H9 (cell line): Measurements from ENCODE around the gene ARHGDIA. TPM values are rescaled to one million over a fixed set of nuclear protein-coding genes. Genes with fewer than 3 reads are reported as not detected.

ENCODE experiments used
- DNase-seq: peaks from one replicate; pipeline ENCODE4 v3.0.0-alpha.2; 2017
- H2AFZ ChIP-seq: one replicate; pipeline ENCODE4 v1.6.1; 2013; ENCODE audit warnings: mild to moderate bottlenecking, low read length, control low read depth, moderate library complexity
- H2AK5ac ChIP-seq: 2 replicates; pipeline ENCODE4 v1.6.1; 2013; ENCODE audit warnings: low read length, control low read depth, mixed read lengths; ENCODE audit not compliant: insufficient read length
- H2BK120ac ChIP-seq: one replicate; pipeline ENCODE4 v1.6.1; 2013; ENCODE audit warnings: low read depth, mild to moderate bottlenecking, low read length, control low read depth, inconsistent platforms; ENCODE audit not compliant: poor library complexity, severe bottlenecking
- H2BK12ac ChIP-seq: 2 replicates; pipeline ENCODE4 v1.6.1; 2013; ENCODE audit warnings: low read length, control low read depth, mixed read lengths, low read depth; ENCODE audit not compliant: insufficient read length
- H2BK15ac ChIP-seq: 2 replicates; pipeline ENCODE4 v1.6.1; 2013; ENCODE audit warnings: low read depth, low read length, control low read depth
- H2BK20ac ChIP-seq: one replicate; pipeline ENCODE4 v1.6.1; 2013; ENCODE audit warnings: low read depth, mild to moderate bottlenecking, low read length, control low read depth, inconsistent platforms; ENCODE audit not compliant: poor library complexity, severe bottlenecking
- H2BK5ac ChIP-seq: 2 replicates; pipeline ENCODE4 v1.6.1; 2013; ENCODE audit warnings: low read length, control low read depth, mixed read lengths; ENCODE audit not compliant: insufficient read length
- H3K14ac ChIP-seq: 2 replicates; pipeline ENCODE4 v1.6.1; 2013; ENCODE audit warnings: low read length, control low read depth; ENCODE audit not compliant: insufficient read depth
- H3K18ac ChIP-seq: 2 replicates; pipeline ENCODE4 v1.6.1; 2013; ENCODE audit warnings: low read depth, mild to moderate bottlenecking, mixed read lengths, low read length, control low read depth; ENCODE audit not compliant: insufficient read length
- H3K23ac ChIP-seq: 2 replicates; pipeline ENCODE4 v1.6.1; 2013; ENCODE audit warnings: low read length, control low read depth, mixed read lengths, low read depth; ENCODE audit not compliant: insufficient read length
- H3K23me2 ChIP-seq: 2 replicates; pipeline ENCODE4 v1.6.1; 2013; ENCODE audit warnings: low read depth, mild to moderate bottlenecking, mixed read lengths, low read length, control low read depth; ENCODE audit not compliant: insufficient read length, poor library complexity, severe bottlenecking
- H3K27ac ChIP-seq: 2 replicates; pipeline ENCODE4 v1.5.1; 2013; ENCODE audit warnings: low read length, control low read depth, mixed read lengths, low read depth; ENCODE audit not compliant: insufficient read length
- H3K27me3 ChIP-seq: 2 replicates; pipeline ENCODE4 v1.6.1; 2013; ENCODE audit warnings: low read length, control low read depth, inconsistent platforms; ENCODE audit not compliant: insufficient read depth
- H3K4ac ChIP-seq: 2 replicates; pipeline ENCODE4 v1.6.1; 2013; ENCODE audit warnings: low read depth, mild to moderate bottlenecking, control low read depth, inconsistent platforms, low read length, moderate library complexity
- H3K4me1 ChIP-seq: 2 replicates; pipeline ENCODE4 v1.6.1; 2013; ENCODE audit warnings: low read length, control low read depth, inconsistent platforms; ENCODE audit not compliant: insufficient read depth
- H3K4me2 ChIP-seq: 2 replicates; pipeline ENCODE4 v1.6.1; 2013; ENCODE audit warnings: low read length, control low read depth, mixed read lengths; ENCODE audit not compliant: insufficient read length, insufficient read depth
- H3K56ac ChIP-seq: 2 replicates; pipeline ENCODE4 v1.6.1; 2013; ENCODE audit warnings: low read depth, mild to moderate bottlenecking, mixed read lengths, low read length, control low read depth; ENCODE audit not compliant: insufficient read length
- H3K79me1 ChIP-seq: 2 replicates; pipeline ENCODE4 v1.6.1; 2013; ENCODE audit warnings: low read depth, mild to moderate bottlenecking, moderate library complexity, low read length, control low read depth, inconsistent platforms; ENCODE audit not compliant: insufficient read depth, poor library complexity, severe bottlenecking
- H3K79me2 ChIP-seq: 2 replicates; pipeline ENCODE4 v1.6.1; 2013; ENCODE audit warnings: low read length, control low read depth, inconsistent platforms; ENCODE audit not compliant: insufficient read depth
- H3K9ac ChIP-seq: 2 replicates; pipeline ENCODE4 v1.6.1; 2013; ENCODE audit warnings: low read length, control low read depth, mixed read lengths; ENCODE audit not compliant: insufficient read length; ENCODE audit errors: extremely low read depth
- H3K9me3 ChIP-seq: one replicate; pipeline ENCODE4 v1.6.1; 2013; ENCODE audit warnings: low read depth, low read length, inconsistent platforms; ENCODE audit not compliant: control insufficient read depth
- H3T11ph ChIP-seq: one replicate; pipeline ENCODE4 v1.6.1; 2013; ENCODE audit warnings: mild to moderate bottlenecking, low read length, control low read depth, inconsistent platforms
- H4K20me1 ChIP-seq: one replicate; pipeline ENCODE4 v1.6.1; 2013; ENCODE audit not compliant: control insufficient read depth, insufficient read length, insufficient read depth
- H4K5ac ChIP-seq: 2 replicates; pipeline ENCODE4 v1.6.1; 2013; ENCODE audit warnings: low read depth, mild to moderate bottlenecking, mixed read lengths, low read length, control low read depth; ENCODE audit not compliant: insufficient read length
- H4K8ac ChIP-seq: replicated peaks from 2 replicates; pipeline ENCODE4 v1.6.1; 2013; ENCODE audit warnings: low read length, control low read depth, mixed read lengths, low read depth; ENCODE audit not compliant: insufficient read length
- H4K91ac ChIP-seq: 2 replicates; pipeline ENCODE4 v1.6.1; 2013; ENCODE audit warnings: low read depth, mild to moderate bottlenecking, moderate library complexity, mixed read lengths, low read length, control low read depth; ENCODE audit not compliant: insufficient read length
- H3K27ac Mint-ChIP-seq, 3 experiments: 2 replicates in 2 of 3; 3 replicates in 1 of 3; pipeline ENCODE4 v1.8.0; 2020 to 2021; ENCODE audit warnings: mixed read lengths in 3 of 3, mild to moderate bottlenecking in 1 of 3, moderate library complexity in 1 of 3
- H3K27me3 Mint-ChIP-seq: 2 replicates; pipeline ENCODE4 v1.8.0; 2021; ENCODE audit warnings: low read depth, mild to moderate bottlenecking, moderate library complexity, mixed read lengths
- H3K36me3 Mint-ChIP-seq, 3 experiments: 2 replicates in 2 of 3; 3 replicates in 1 of 3; pipeline ENCODE4 v1.8.0; 2020 to 2021; ENCODE audit warnings: low read depth in 3 of 3, mixed read lengths in 3 of 3; ENCODE audit not compliant: insufficient read depth in 1 of 3
- H3K4me1 Mint-ChIP-seq, 2 experiments: 2 replicates each; pipeline ENCODE4 v1.8.0; 2020; ENCODE audit warnings: mixed read lengths in 2 of 2
- H3K4me3 Mint-ChIP-seq, 2 experiments: 2 replicates in 1 of 2; 3 replicates in 1 of 2; pipeline ENCODE4 v1.8.0; 2020 to 2021; ENCODE audit warnings: mild to moderate bottlenecking in 2 of 2, mixed read lengths in 2 of 2, moderate library complexity in 1 of 2
- H3K9me3 Mint-ChIP-seq, 2 experiments: 2 replicates in 1 of 2; 3 replicates in 1 of 2; pipeline ENCODE4 v1.8.0; 2020; ENCODE audit warnings: mild to moderate bottlenecking in 2 of 2, mixed read lengths in 2 of 2, moderate library complexity in 1 of 2
- CTCF ChIP-seq: fragments of 200-600 bp; sonication (generic); conservative IDR thresholded peaks from 3 replicates; pipeline ENCODE4 v1.8.0; 2021; ENCODE audit warnings: antibody characterized with exemption, mild to moderate bottlenecking
- WGBS: extraction: QIAGEN DNeasy Blood & Tissue Kit; methylation state at CpG from one replicate; pipeline ENCODE4 v1.1.7; 2013; ENCODE audit warnings: missing lambda C conversion rate, low lambda C conversion rate, mixed read lengths; ENCODE audit not compliant: insufficient read length; ENCODE audit errors: extremely low coverage; 5-methylcytosine and 5-hydroxymethylcytosine counted together
- long read RNA-seq: library from polyadenylated mRNA; unstranded; transcript quantifications from one replicate; pipeline ENCODE4 v2.0.0, GENCODE V29; 2020
- total RNA-seq: library from RNA; stranded (reverse); gene quantifications from 2 replicates; pipeline ENCODE4 v1.2.1, GENCODE V29; 2021

The ARHGDIA gene
- total RNA-seq = 247 and 255 TPM in 2 replicates
- long read RNA-seq, transcript ARHGDIA-207 (5 exons, 1,201 nt) = minor isoform, 15 of 300 reads
- long read RNA-seq, transcript ARHGDIA-217 (7 exons, 886 nt) = minor isoform, 13 of 300 reads
- long read RNA-seq, transcript ARHGDIA-201 (6 exons, 1,906 nt) = major isoform, 252 of 300 reads
- long read RNA-seq, partial matches to known transcripts = 1 of 300 reads
- long read RNA-seq, other reads (novel, unspliced or antisense) = 17 of 300 reads

GRCh38 chr17:81870981-81871386 is at the start of gene ARHGDIA:
ARHGDIA (minus strand) TSS chr17:81871337; CDS start chr17:81869930, 1,407 bp downstream.
- no peak within 1 kb of the TSS for H2BK12ac ChIP-seq
- no peak within 1 kb of the TSS for H2AFZ ChIP-seq
- H2BK20ac ChIP-seq = no peak within 1 kb of the TSS
- H3K4me3 Mint-ChIP-seq = peak within 1 kb of the TSS; percentile 79 to 86
- no peak for DNase-seq
- H3K79me2 ChIP-seq = no peaks in the 10 kb centered on the region
- no peak within 1 kb of the TSS for H4K91ac ChIP-seq
- peak within 1 kb of the TSS; percentile 80 for H3K14ac ChIP-seq
- no peak within 1 kb of the TSS for H2BK15ac ChIP-seq
- no peaks in the 10 kb centered on the region for H4K20me1 ChIP-seq
- WGBS = no CpG with 5 or more reads among the region's 64 CpGs
- H3K9me3 ChIP-seq = no peaks in the 10 kb centered on the region
- H3K4me2 ChIP-seq = peak within 1 kb of the TSS; percentile 61
- no peak within 1 kb of the TSS for H2BK120ac ChIP-seq
- H3K56ac ChIP-seq = no peak within 1 kb of the TSS
- no peak for TF ChIP-seq CTCF
- peak within 1 kb of the TSS; percentile 21 for H3K18ac ChIP-seq
- H4K8ac ChIP-seq = no peak within 1 kb of the TSS
- H3T11ph ChIP-seq = no peak within 1 kb of the TSS
- H3K27me3 ChIP-seq = no peaks in the 10 kb centered on the region
- H3K4ac ChIP-seq = no peak within 1 kb of the TSS
- H3K36me3 Mint-ChIP-seq = peaks cover 1 to 8% (median 3%) of the 10 kb centered on the region in 3 experiments; a peak in 5 of 7 replicates
- H3K27ac Mint-ChIP-seq = peak within 1 kb of the TSS; percentile 67 to 87 (median 68); a peak in 5 of 7 replicates
- H4K5ac ChIP-seq = no peak within 1 kb of the TSS
- H3K4me1 Mint-ChIP-seq = peaks cover 17 to 34% of the 10 kb centered on the region in 2 experiments
- H3K23me2 ChIP-seq = peaks cover 8% of the 10 kb centered on the region
- H2AK5ac ChIP-seq = no peak within 1 kb of the TSS
- no peak within 1 kb of the TSS for H2BK5ac ChIP-seq
- H3K27ac ChIP-seq = no peak within 1 kb of the TSS
- H3K9ac ChIP-seq = peak within 1 kb of the TSS; percentile 49
- no peaks in the 10 kb centered on the region for H3K4me1 ChIP-seq
- H3K79me1 ChIP-seq = no peaks in the 10 kb centered on the region
- no peaks in the 10 kb centered on the region for H3K9me3 Mint-ChIP-seq
- H3K23ac ChIP-seq = no peak within 1 kb of the TSS
- H3K27me3 Mint-ChIP-seq = no peaks in the 10 kb centered on the region; the same call in 1 of the 2 replicates
